H1 (cell line): ENCODE measurements around the gene GPR18. TPM values are rescaled to one million over a fixed set of nuclear protein-coding genes. Genes with fewer than 3 reads are reported as not detected.

Experiments
- ATF3 ChIP-seq: IDR thresholded peaks from 2 replicates; pipeline ENCODE4 v1.6.1; 2011; ENCODE audit warnings: low read depth, mild to moderate bottlenecking, low read length; ENCODE audit not compliant: insufficient read depth
- CHD7 ChIP-seq: fragments of 300-600 bp; sonication (generic); IDR thresholded peaks from 2 replicates; pipeline ENCODE4 v1.7.1; 2012; ENCODE audit warnings: low read length, moderate library complexity, mild to moderate bottlenecking, inconsistent platforms; ENCODE audit not compliant: insufficient replicate concordance
- CREB1 ChIP-seq: IDR thresholded peaks from 2 replicates; pipeline ENCODE4 v1.6.1; 2012; ENCODE audit warnings: inconsistent platforms
- E2F6 ChIP-seq: IDR thresholded peaks from 2 replicates; pipeline ENCODE4 v1.6.1; 2012; ENCODE audit warnings: inconsistent platforms
- KDM4A ChIP-seq: IDR thresholded peaks from one replicate; pipeline ENCODE4 v1.7.1; 2012; ENCODE audit warnings: low read depth, mild to moderate bottlenecking, moderate library complexity, low read length, inconsistent platforms; ENCODE audit not compliant: severe bottlenecking
- SIX5 ChIP-seq: IDR thresholded peaks from 2 replicates; pipeline ENCODE4 v1.6.1; 2011; ENCODE audit warnings: mild to moderate bottlenecking, low read depth, low read length
- SP1 ChIP-seq: IDR thresholded peaks from 2 replicates; pipeline ENCODE4 v1.6.1; 2011; ENCODE audit warnings: low read depth, low read length
- ZNF274 ChIP-seq: IDR thresholded peaks from 2 replicates; pipeline ENCODE4 v1.7.0; 2012; ENCODE audit warnings: low read length, borderline replicate concordance; ENCODE audit errors: extremely low read depth
- polyA plus RNA-seq, 7 experiments: library from polyadenylated mRNA; depleted of rRNA in 3 of 7; stranded (reverse) in 5 of 7; unstranded in 2 of 7; fragments of >200 nt in 5 of 7; fragments of 200-250 nt in 2 of 7; gene quantifications; 1 replicate in 5 of 7; 2 replicates in 1 of 7; 4 replicates in 1 of 7; pipeline versions ENCODE4 v1.2.1 to v1.2.3, GENCODE V29; 2011 to 2013; ENCODE audit warnings: missing spikeins in 2 of 7, mixed read lengths in 2 of 7
- total RNA-seq: library from RNA; stranded (reverse); fragmentation: NEBNext Ultra II Directional; extraction: Animal tissue kit (Norgen Biotek cat#: 25700); gene quantifications from 2 replicates; pipeline ENCODE4 v1.2.1, GENCODE V29; 2021

GPR18 gene
- total and polyA plus RNA-seq, 2 of the 8 experiments (the other 6 are each of a cell fraction or from before 2014, with no cell fraction given) = not detected

- TF ChIP-seq CHD7 (no peak), SP1 (no peak), ZNF274 (no peak), KDM4A (no peak), CREB1 (no peak), SIX5 (no peak), ATF3 (no peak), E2F6 (no peak)
Observed at GRCh38 chr13:99280166-99280565, 22.0 kb upstream of the GPR18 start (continued).
